ENCODE data around the gene S100A4. TPM values are rescaled to one million over a fixed set of nuclear protein-coding genes. Genes with fewer than 3 reads are reported as not detected.
"Not testable (repeated sequence)": the region's sequence is repeated elsewhere in the genome, so short reads cannot be mapped to it uniquely, and the experiment has no call there.

Gene S100A4
- total RNA-seq, 2 donors from 2014 or later: 144 to 156 TPM

- Histone ChIP-seq H3K4me3 (no peak within 1 kb of the TSS), H3K9me3 (no peaks in the 10 kb centered on the region), H3K27me3 (no peaks in the 10 kb centered on the region), H3K36me3 (no peaks in the 10 kb centered on the region), H3K27ac (peak within 1 kb of the TSS; percentile 84 to 89), H3K4me1 (peaks cover 0 to 41% of the 10 kb centered on the region in 2 donors)
- peak; percentile 76 for DNase-seq (ENCODE audit: low spot score)
- TF ChIP-seq, protein P1, sequence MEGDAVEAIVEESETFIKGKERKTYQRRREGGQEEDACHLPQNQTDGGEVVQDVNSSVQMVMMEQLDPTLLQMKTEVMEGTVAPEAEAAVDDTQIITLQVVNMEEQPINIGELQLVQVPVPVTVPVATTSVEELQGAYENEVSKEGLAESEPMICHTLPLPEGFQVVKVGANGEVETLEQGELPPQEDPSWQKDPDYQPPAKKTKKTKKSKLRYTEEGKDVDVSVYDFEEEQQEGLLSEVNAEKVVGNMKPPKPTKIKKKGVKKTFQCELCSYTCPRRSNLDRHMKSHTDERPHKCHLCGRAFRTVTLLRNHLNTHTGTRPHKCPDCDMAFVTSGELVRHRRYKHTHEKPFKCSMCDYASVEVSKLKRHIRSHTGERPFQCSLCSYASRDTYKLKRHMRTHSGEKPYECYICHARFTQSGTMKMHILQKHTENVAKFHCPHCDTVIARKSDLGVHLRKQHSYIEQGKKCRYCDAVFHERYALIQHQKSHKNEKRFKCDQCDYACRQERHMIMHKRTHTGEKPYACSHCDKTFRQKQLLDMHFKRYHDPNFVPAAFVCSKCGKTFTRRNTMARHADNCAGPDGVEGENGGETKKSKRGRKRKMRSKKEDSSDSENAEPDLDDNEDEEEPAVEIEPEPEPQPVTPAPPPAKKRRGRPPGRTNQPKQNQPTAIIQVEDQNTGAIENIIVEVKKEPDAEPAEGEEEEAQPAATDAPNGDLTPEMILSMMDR (IDR thresholded peaks at IDR 0.05): no peak
These were observed 20.1 kb upstream of the S100A4 start, which contains the start of gene S100A2 for GRCh38 chr1:153565529-153566374. TSS of gene S100A2 (minus strand) at chr1:153565844. CDS start at chr1:153563877, 1,967 bp downstream.

DNA sequence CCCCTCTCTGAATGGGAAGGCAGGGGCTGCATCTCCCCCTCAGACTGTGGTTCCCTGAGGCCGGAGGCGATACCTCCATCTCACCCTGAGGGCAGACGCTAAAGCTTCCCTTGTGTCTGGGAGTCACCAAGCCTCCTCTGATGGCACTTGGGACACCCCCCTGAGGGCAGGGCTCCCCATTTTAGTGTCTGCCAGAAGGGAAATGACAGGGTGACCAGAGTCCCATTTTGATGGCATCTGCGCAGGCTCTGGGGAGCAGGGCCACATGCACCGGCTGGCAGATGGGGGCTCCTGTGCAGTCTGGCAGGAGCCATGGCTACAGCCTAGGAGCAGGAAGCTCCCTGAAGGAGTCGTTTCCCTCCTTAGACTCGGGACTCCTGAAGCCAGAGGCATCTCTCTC lies 18.4 kb upstream of the S100A4 start:
- no peaks in the 10 kb centered on the region for H3K36me3 ChIP-seq
- TF ChIP-seq, protein P1 (IDR thresholded peaks at IDR 0.05): no peak
- H3K27ac ChIP-seq: no peak overlapping the region
- DNase-seq (ENCODE audit: low spot score): no peak
- H3K27me3 ChIP-seq: no peaks in the 10 kb centered on the region
- H3K9me3 ChIP-seq: no peaks in the 10 kb centered on the region
- H3K4me3 ChIP-seq: no peak overlapping the region
- peaks cover 0 to 39% of the 10 kb centered on the region in 2 donors for H3K4me1 ChIP-seq

DNA sequence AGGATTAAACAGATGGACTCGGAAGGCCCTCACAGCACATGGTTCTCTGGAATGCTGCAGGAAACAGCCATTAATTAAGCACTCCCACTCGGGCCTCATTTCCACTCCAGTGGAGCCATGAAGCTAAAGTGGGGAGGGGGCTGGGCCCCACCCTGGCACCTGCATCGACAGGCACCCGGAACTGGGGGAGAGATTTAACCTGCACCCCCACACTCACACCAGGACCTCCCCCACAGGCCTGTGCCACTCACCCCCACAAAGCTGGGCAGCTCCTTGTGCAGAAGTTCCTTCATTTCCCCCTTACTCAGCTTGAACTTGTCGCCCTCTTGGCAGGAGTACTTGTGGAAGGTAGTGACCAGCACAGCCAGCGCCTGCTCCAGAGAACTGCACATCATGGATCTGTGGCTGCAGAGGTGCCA lies 17.9 kb upstream of the S100A4 start:
- Histone ChIP-seq H3K27ac (no peak overlapping the region), H3K4me3 (no peak overlapping the region), H3K4me1 (peaks cover 0 to 34% of the 10 kb centered on the region in 2 donors), H3K9me3 (no peaks in the 10 kb centered on the region), H3K36me3 (no peaks in the 10 kb centered on the region), H3K27me3 (no peaks in the 10 kb centered on the region)
- TF ChIP-seq, protein P1 (IDR thresholded peaks at IDR 0.05): no peak
- no peak for DNase-seq (ENCODE audit: low spot score)

DNA sequence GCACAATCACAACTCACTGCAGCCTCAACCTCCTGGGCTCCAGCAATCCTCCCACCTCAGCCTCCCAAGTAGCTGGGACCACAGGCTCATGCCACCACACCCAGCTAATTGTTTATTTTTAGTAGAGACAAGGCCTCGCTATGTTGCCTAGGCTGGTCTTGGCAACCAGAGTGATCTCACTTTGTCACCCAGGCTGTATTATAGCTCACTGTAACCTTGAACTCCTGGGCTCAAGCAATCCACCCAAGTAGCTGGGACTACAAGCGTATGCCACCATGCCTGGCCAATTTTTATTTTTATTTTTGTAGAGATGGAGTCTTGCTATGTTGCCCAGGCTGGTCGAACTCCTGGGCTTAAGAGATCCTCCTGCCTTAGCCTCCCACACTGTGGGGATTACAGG lies 16.4 kb upstream of the S100A4 start:
- H3K27me3 ChIP-seq; H3K27ac ChIP-seq; H3K36me3 ChIP-seq; H3K4me3 ChIP-seq; H3K9me3 ChIP-seq; DNase-seq (ENCODE audit: low spot score): not testable (repeated sequence)
- H3K4me1 ChIP-seq: peaks cover 0 to 19% of the 10 kb centered on the region in 2 donors

GRCh38 chr1:153561466-153561985 lies 15.9 kb upstream of the S100A4 start:
- Histone ChIP-seq H3K4me3 (no peak overlapping the region), H3K36me3 (no peaks in the 10 kb centered on the region), H3K27ac (no peak overlapping the region), H3K27me3 (no peaks in the 10 kb centered on the region), H3K4me1 (peaks cover 0 to 14% of the 10 kb centered on the region in 2 donors), H3K9me3 (no peaks in the 10 kb centered on the region)
- TF ChIP-seq, protein P1 (IDR thresholded peaks at IDR 0.05): no peak
- DNase-seq (ENCODE audit: low spot score): no peak

- no peak overlapping the region for H3K27ac ChIP-seq
- H3K27me3 ChIP-seq: no peaks in the 10 kb centered on the region
- H3K4me1 ChIP-seq: peaks cover 0 to 8% of the 10 kb centered on the region in 2 donors
- DNase-seq (ENCODE audit: low spot score): no peak
- no peaks in the 10 kb centered on the region for H3K9me3 ChIP-seq
- TF ChIP-seq, protein P1 (IDR thresholded peaks at IDR 0.05): no peak
- no peak overlapping the region for H3K4me3 ChIP-seq
- H3K36me3 ChIP-seq: no peaks in the 10 kb centered on the region
These were observed 15.3 kb upstream of the S100A4 start for GRCh38 chr1:153560771-153561465.

Data from right atrium auricular region (tissue), 2 donors.